ENCODE measurements around the gene ZNF324. TPM values are rescaled to one million over a fixed set of nuclear protein-coding genes. Genes with fewer than 3 reads are reported as not detected.

Gene ZNF324
- total and polyA plus RNA-seq, 3 experiments from 2014 or later, result 13.9 to 21.0 (median 19.8) TPM

GRCh38 chr19:58516246-58516836, 49.5 kb downstream of the ZNF324 start:
- ChIA-PET POLR2A (interaction anchor here (0.5 kb wide), 1 partner anchor 58 kb away, joined by 4 read pairs; no protein-coding TSS in a partner anchor), CTCF (interaction anchor here (1.7 kb wide), 1 partner anchor 64 kb away, joined by 4 read pairs; no protein-coding TSS in a partner anchor)
- Mint-ChIP-seq H3K36me3 (peaks cover 0 to 29% (median 4%) of the 10 kb centered on the region in 3 donors), H3K27ac (peak overlapping the region in 2 of 8 donors; percentile 26 to 81), H3K4me1 (peaks cover 41 to 60% (median 43%) of the 10 kb centered on the region in 3 donors), H3K9me3 (no peaks in the 10 kb centered on the region), H3K4me3 (peak overlapping the region in 1 of 7 donors; percentile 53), H3K27me3 (peaks cover 0 to 3% of the 10 kb centered on the region in 2 donors)
- Histone ChIP-seq H3K27ac (ENCODE audit: low read depth, low read length) (no peak overlapping the region), H3K9me3 (ENCODE audit: low read length) (no peaks in the 10 kb centered on the region), H3K36me3 (ENCODE audit: insufficient read depth, low read length) (peaks cover 6% of the 10 kb centered on the region), H3K27me3 (ENCODE audit: insufficient read depth, low read length, poor library complexity, severe bottlenecking) (no peaks in the 10 kb centered on the region), H3K4me3 (ENCODE audit: low read length) (no peak overlapping the region), H3K4me1 (ENCODE audit: insufficient read depth, low read length) (peaks cover 31% of the 10 kb centered on the region)
- no peak for DNase-seq

DNA sequence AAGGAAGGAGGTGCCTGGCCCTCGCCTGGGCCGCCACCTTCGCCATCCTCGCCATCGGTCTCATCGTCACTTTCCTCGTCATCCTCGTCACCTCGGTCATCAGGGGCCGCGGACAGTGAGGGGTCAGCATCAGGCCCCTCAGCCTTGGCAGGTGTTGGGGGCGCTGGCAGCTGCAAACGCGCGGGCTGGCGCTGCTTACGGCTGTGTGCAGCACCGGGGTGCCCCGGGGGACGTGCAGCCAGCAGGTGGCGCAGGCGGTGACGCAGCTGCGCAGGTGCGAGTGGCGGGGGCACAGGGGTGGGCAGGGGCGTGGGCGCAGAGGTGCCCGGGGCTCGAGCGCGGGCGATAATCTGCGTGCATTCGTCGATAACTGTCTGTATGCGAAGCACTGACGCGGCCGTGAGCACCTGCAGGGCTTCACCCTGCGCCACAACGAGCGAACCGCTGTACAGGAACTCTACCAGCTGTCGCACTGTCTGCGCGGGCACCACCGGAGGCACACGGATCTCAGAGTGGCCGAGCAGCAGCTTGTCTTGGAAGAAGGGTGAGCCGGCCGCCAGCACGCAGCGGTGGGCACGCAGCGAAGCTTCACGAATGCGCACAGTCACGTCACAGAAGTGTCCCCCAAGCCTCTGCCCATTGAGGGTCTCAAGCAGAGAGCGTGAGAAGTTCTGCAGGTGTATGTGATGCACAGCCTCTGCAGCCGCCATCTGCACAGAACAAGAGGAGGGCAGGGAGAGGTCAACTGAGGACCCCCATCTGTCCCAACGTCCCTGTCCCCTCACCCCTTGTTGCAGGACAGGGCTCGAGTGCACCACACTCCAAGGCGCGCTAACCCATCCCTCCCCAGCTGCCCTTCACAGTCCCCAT, 50.3 kb downstream of the ZNF324 start:
- no peak overlapping the region for H3K27ac ChIP-seq (ENCODE audit: low read depth, low read length)
- Mint-ChIP-seq H3K9me3 (no peaks in the 10 kb centered on the region), H3K4me3 (peak overlapping the region in 2 of 7 donors; percentile 8 to 96), H3K4me1 (peaks cover 41 to 60% (median 43%) of the 10 kb centered on the region in 3 donors), H3K36me3 (peaks cover 0 to 29% (median 4%) of the 10 kb centered on the region in 3 donors), H3K27ac (peak overlapping the region in 1 of 8 donors; percentile 81), H3K27me3 (peaks cover 0 to 3% of the 10 kb centered on the region in 2 donors)
- H3K9me3 ChIP-seq (ENCODE audit: low read length), result no peaks in the 10 kb centered on the region
- peaks cover 6% of the 10 kb centered on the region for H3K36me3 ChIP-seq (ENCODE audit: insufficient read depth, low read length)
- no peak overlapping the region for H3K4me3 ChIP-seq (ENCODE audit: low read length)
- no peaks in the 10 kb centered on the region for H3K27me3 ChIP-seq (ENCODE audit: insufficient read depth, low read length, poor library complexity, severe bottlenecking)
- peaks cover 31% of the 10 kb centered on the region for H3K4me1 ChIP-seq (ENCODE audit: insufficient read depth, low read length)
- POLR2A ChIA-PET, result interaction anchor here (0.6 kb wide), 1 partner anchor 9 kb away, joined by 3 read pairs; no protein-coding TSS in a partner anchor
- CTCF ChIA-PET, result interaction anchor here (1.7 to 7.4 kb wide), 2 partner anchors 64 kb away, joined by 4 to 77 read pairs; no protein-coding TSS in a partner anchor
- DNase-seq, result no peak

- H3K36me3 ChIP-seq (ENCODE audit: insufficient read depth, low read length), result peaks cover 6% of the 10 kb centered on the region
- peak overlapping the region; percentile 86 for H3K27ac ChIP-seq (ENCODE audit: low read depth, low read length)
- ChIA-PET POLR2A (interaction anchor here (0.6 to 2.1 kb wide), 4 partner anchors 10 to 61 kb away, joined by 3 to 16 read pairs (median 9); partner anchors contain the start of genes CHMP2A and UBE2M), CTCF (interaction anchor here (0.7 to 7.4 kb wide), 10 partner anchors 19 to 337 kb away, joined by 3 to 77 read pairs (median 16); partner anchors contain the start of genes CHMP2A, MZF1 and TRIM28)
- H3K4me1 ChIP-seq (ENCODE audit: insufficient read depth, low read length), result peaks cover 30% of the 10 kb centered on the region
- H3K4me3 ChIP-seq (ENCODE audit: low read length), result peak overlapping the region; percentile 81
- no peak for DNase-seq
- H3K4me3 Mint-ChIP-seq, result peak overlapping the region; percentile 90 to 97 (median 95)
- H3K36me3 Mint-ChIP-seq, result peaks cover 0 to 29% (median 4%) of the 10 kb centered on the region in 3 donors
- H3K9me3 ChIP-seq (ENCODE audit: low read length), result no peaks in the 10 kb centered on the region
- peaks cover 0 to 3% of the 10 kb centered on the region in 2 donors for H3K27me3 Mint-ChIP-seq
- H3K27ac Mint-ChIP-seq, result peak overlapping the region; percentile 90 to 99 (median 98)
- H3K9me3 Mint-ChIP-seq, result no peaks in the 10 kb centered on the region
- no peaks in the 10 kb centered on the region for H3K27me3 ChIP-seq (ENCODE audit: insufficient read depth, low read length, poor library complexity, severe bottlenecking)
- peaks cover 39 to 57% (median 43%) of the 10 kb centered on the region in 3 donors for H3K4me1 Mint-ChIP-seq
Observed at GRCh38 chr19:58518256-58519086, 51.6 kb downstream of the ZNF324 start.

GRCh38 chr19:58519087-58519354, 52.1 kb downstream of the ZNF324 start:
- H3K27ac ChIP-seq (ENCODE audit: low read depth, low read length), result peak overlapping the region; percentile 86
- no peaks in the 10 kb centered on the region for H3K9me3 ChIP-seq (ENCODE audit: low read length)
- peak overlapping the region; percentile 90 to 97 (median 95) for H3K4me3 Mint-ChIP-seq
- H3K9me3 Mint-ChIP-seq, result no peaks in the 10 kb centered on the region
- H3K4me1 Mint-ChIP-seq, result peaks cover 38 to 52% (median 38%) of the 10 kb centered on the region in 3 donors
- no peaks in the 10 kb centered on the region for H3K27me3 ChIP-seq (ENCODE audit: insufficient read depth, low read length, poor library complexity, severe bottlenecking)
- ChIA-PET CTCF (interaction anchor here (0.7 to 7.4 kb wide), 9 partner anchors 19 to 337 kb away, joined by 3 to 77 read pairs (median 24); partner anchors contain the start of genes CHMP2A, MZF1 and TRIM28), POLR2A (interaction anchor here (1.7 to 2.1 kb wide), 3 partner anchors 35 to 61 kb away, joined by 6 to 16 read pairs (median 12); partner anchors contain the start of genes CHMP2A and UBE2M)
- DNase-seq, result peak; percentile 23 to 65 (median 28)
- H3K36me3 ChIP-seq (ENCODE audit: insufficient read depth, low read length), result peaks cover 6% of the 10 kb centered on the region
- H3K36me3 Mint-ChIP-seq, result peaks cover 0 to 29% (median 4%) of the 10 kb centered on the region in 3 donors
- H3K27ac Mint-ChIP-seq, result peak overlapping the region; percentile 90 to 99 (median 98)
- H3K4me1 ChIP-seq (ENCODE audit: insufficient read depth, low read length), result peaks cover 27% of the 10 kb centered on the region
- H3K4me3 ChIP-seq (ENCODE audit: low read length), result peak overlapping the region; percentile 81
- H3K27me3 Mint-ChIP-seq, result peaks cover 0 to 3% of the 10 kb centered on the region in 2 donors

DNA sequence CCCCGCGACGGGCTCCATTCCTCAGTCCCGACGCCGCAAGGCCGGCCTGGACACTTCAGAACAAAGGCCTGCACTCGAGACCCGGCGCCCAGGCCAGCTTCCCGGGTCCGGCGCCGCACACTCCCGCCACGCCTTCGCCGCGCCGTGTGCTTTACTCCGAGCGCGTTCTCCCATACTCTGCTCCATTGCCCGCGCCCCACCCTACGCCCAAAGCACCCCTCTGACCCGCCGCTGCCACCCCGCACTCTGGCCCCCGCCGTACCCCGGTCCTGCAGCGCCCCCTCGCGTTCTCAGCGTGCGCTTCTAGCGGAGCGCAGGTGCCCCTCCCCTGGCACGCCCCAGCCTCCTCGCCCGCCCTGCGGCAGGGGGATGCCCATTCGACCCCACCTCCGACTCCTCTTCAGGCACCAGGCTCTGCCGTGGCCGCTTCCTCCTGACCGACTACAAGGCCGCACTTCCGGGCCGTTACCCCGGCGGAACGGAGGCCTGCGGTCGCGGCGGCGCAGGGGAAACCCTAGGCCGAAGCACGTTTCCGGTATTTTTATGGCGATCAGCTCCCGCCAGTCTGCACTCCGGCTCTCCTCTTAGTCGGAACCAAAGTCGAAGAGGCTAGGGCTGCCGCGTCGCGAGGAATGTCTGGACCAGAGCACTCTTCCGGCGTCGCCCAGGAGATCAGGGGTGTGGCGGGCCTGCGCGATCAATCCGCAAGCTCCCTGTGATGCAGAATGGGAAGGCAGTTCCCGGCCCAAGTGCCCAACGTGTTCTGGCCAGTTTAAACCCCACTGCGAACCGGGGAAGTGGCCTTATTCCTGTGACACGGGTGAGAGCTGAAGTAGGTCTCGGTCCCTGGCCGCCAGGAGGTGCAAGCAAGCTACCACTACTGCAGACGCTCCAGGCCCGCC, 52.7 kb downstream of the ZNF324 start, which contains the start of gene ZBTB45:
Gene ZBTB45 (minus strand): TSS at position 456 of the 902 bp plus-strand sequence. CDS start 2,137 bp downstream, outside the sequence.
- DNase-seq, result peak; percentile 84 to 90 (median 88)
- Mint-ChIP-seq H3K9me3 (no peaks in the 10 kb centered on the region), H3K27me3 (peaks cover 0 to 3% of the 10 kb centered on the region in 2 donors), H3K27ac (peak within 1 kb of the TSS; percentile 90 to 99 (median 98)), H3K4me3 (peak within 1 kb of the TSS; percentile 90 to 97 (median 95)), H3K4me1 (peaks cover 34 to 46% (median 35%) of the 10 kb centered on the region in 3 donors), H3K36me3 (peaks cover 0 to 29% (median 4%) of the 10 kb centered on the region in 3 donors)
- Histone ChIP-seq H3K27ac (ENCODE audit: low read depth, low read length) (peak within 1 kb of the TSS; percentile 86), H3K9me3 (ENCODE audit: low read length) (no peaks in the 10 kb centered on the region), H3K36me3 (ENCODE audit: insufficient read depth, low read length) (peaks cover 6% of the 10 kb centered on the region), H3K4me1 (ENCODE audit: insufficient read depth, low read length) (peaks cover 23% of the 10 kb centered on the region), H3K27me3 (ENCODE audit: insufficient read depth, low read length, poor library complexity, severe bottlenecking) (no peaks in the 10 kb centered on the region), H3K4me3 (ENCODE audit: low read length) (peak within 1 kb of the TSS; percentile 81)
- POLR2A ChIA-PET, result interaction anchor here (0.6 to 2.6 kb wide), 15 partner anchors 20 to 336 kb away, joined by 3 to 28 read pairs (median 5); partner anchors contain the start of genes CHMP2A, MZF1, TRIM28 and UBE2M
- CTCF ChIA-PET, result interaction anchor here (0.7 to 7.4 kb wide), 30 partner anchors 9 to 338 kb away, joined by 3 to 77 read pairs (median 4); partner anchors contain the start of genes CHMP2A, ERVK3-1, MZF1 and TRIM28

DNA sequence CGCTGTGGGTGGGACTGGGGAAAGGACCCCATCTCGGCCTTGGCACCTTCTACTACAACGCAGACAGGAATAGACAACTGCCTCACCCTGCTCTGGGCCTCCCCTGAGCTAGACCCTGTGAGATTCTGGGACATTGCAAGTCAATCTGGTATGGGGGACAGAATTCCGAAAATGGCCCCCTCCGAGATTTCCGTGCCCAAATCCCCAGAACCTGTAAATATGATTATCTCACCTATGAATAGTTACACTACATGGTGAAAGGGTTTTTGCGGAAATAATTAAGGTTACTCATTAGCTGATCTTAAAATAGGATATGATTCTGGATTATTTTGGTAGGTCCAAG, 53.3 kb downstream of the ZNF324 start:
- H3K4me3 ChIP-seq (ENCODE audit: low read length), result peak overlapping the region; percentile 81
- ChIA-PET CTCF (interaction anchor here (0.7 to 7.4 kb wide), 29 partner anchors 8 to 338 kb away, joined by 3 to 77 read pairs (median 5); partner anchors contain the start of genes CHMP2A, ERVK3-1, MZF1 and TRIM28), POLR2A (interaction anchor here (0.6 to 2.6 kb wide), 15 partner anchors 21 to 337 kb away, joined by 3 to 28 read pairs (median 5); partner anchors contain the start of genes CHMP2A, MZF1, TRIM28 and UBE2M)
- Mint-ChIP-seq H3K27me3 (peaks cover 0 to 3% of the 10 kb centered on the region in 2 donors), H3K9me3 (no peaks in the 10 kb centered on the region), H3K4me3 (peak overlapping the region; percentile 90 to 97 (median 95)), H3K27ac (peak overlapping the region; percentile 90 to 99 (median 98)), H3K4me1 (peaks cover 33 to 42% (median 34%) of the 10 kb centered on the region in 3 donors), H3K36me3 (peaks cover 0 to 26% (median 4%) of the 10 kb centered on the region in 3 donors)
- peak overlapping the region; percentile 86 for H3K27ac ChIP-seq (ENCODE audit: low read depth, low read length)
- H3K27me3 ChIP-seq (ENCODE audit: insufficient read depth, low read length, poor library complexity, severe bottlenecking), result no peaks in the 10 kb centered on the region
- H3K4me1 ChIP-seq (ENCODE audit: insufficient read depth, low read length), result peaks cover 20% of the 10 kb centered on the region
- peaks cover 6% of the 10 kb centered on the region for H3K36me3 ChIP-seq (ENCODE audit: insufficient read depth, low read length)
- DNase-seq, result no peak
- no peaks in the 10 kb centered on the region for H3K9me3 ChIP-seq (ENCODE audit: low read length)
